ENCODE measurements around the gene ZNF280B.

- TF ChIP-seq CTCF (IDR thresholded peaks at IDR 0.05): no peak
- no peak for TF ChIP-seq POLR2A (IDR thresholded peaks at IDR 0.05)
These were observed 11.6 kb upstream of the ZNF280B start, which contains the start of gene ZNF280A for GRCh38 chr22:22520020-22520656.

Data from uterus (tissue), 2 donors.